Tongue (tissue), 2 donors: ENCODE data around the gene BCAP31. TPM values are rescaled to one million over a fixed set of nuclear protein-coding genes. Genes with fewer than 3 reads are reported as not detected.
A peak's percentile ranks its signal among the peaks of the same experiment; 100 is the strongest.

Source experiments
- DNase-seq: peaks from one replicate; pipeline ENCODE4 v3.0.0-alpha.2; 2015
- total RNA-seq: library from RNA; depleted of rRNA; stranded (reverse); fragments of >200 nt; gene quantifications from one replicate; pipeline ENCODE4 v1.2.3, GENCODE V29; 2014

The BCAP31 gene
- total RNA-seq: 84.2 TPM

DNA sequence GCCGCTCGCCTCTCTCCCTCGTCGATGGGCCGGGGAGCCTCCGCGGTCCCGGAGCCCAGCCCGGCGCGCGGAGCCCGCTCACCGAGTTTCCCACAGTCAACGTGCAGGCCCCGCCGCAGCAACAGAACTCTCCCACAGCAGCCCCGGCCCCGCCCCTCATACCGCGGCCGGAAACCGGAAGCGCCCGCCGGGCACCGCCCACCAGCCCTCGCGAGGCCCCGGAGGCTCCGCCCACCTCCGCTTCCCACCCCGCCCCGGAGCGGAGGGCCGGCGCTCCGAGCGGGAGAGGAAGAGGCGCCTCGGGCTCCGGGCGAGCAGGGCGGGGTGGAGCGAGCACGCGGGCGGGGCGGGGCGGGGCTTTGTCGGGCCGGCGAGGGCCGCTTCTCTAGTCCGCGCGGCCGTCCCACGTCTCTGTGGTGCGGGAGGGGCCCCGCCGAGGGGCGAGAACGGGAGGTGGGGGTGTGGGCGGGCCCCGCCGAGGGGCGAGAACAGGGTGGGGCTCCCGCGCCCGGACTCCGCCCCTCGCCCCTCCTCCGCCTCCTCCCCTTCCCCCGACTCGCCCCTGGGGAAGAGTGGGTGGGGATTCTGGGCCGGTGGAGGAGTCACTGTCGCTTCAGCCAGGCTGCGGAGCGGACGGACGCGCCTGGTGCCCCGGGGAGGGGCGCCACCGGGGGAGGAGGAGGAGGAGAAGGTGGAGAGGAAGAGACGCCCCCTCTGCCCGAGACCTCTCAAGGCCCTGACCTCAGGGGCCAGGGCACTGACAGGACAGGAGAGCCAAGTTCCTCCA lies at the start of gene BCAP31, which contains the start of gene ABCD1:
TSS of gene BCAP31 (minus strand) at position 136 of the 787 bp plus-strand sequence. CDS start 1,143 bp downstream, outside the sequence.
TSS of gene ABCD1 (plus strand) at position 605 of the 787 bp plus-strand sequence. CDS start 411 bp downstream, outside the sequence.
- peak; percentile 94 for DNase-seq

DNA sequence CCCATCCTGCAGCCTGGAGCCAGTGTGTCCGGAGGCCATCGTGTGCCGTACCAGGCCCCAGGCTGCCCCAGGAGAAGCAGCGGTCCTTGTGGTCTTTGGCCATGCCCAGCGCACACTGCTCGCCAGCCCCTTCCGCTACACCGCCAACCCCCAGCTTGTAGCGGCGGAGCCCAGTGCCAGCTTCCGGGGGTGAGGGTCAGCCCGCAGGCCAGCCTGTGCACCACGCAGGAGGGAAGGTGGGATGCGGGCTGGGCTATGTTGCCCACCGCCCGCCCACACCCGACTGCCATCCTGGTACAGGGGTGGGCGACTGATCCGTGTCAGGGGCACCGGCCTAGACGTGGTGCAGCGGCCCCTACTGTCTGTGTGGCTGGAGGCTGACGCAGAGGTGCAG lies 49.0 kb upstream of the BCAP31 start:
- no peak for DNase-seq

- no peak for DNase-seq
Measured at GRCh38 chrX:153772316-153773217, 48.4 kb upstream of the BCAP31 start.

DNA sequence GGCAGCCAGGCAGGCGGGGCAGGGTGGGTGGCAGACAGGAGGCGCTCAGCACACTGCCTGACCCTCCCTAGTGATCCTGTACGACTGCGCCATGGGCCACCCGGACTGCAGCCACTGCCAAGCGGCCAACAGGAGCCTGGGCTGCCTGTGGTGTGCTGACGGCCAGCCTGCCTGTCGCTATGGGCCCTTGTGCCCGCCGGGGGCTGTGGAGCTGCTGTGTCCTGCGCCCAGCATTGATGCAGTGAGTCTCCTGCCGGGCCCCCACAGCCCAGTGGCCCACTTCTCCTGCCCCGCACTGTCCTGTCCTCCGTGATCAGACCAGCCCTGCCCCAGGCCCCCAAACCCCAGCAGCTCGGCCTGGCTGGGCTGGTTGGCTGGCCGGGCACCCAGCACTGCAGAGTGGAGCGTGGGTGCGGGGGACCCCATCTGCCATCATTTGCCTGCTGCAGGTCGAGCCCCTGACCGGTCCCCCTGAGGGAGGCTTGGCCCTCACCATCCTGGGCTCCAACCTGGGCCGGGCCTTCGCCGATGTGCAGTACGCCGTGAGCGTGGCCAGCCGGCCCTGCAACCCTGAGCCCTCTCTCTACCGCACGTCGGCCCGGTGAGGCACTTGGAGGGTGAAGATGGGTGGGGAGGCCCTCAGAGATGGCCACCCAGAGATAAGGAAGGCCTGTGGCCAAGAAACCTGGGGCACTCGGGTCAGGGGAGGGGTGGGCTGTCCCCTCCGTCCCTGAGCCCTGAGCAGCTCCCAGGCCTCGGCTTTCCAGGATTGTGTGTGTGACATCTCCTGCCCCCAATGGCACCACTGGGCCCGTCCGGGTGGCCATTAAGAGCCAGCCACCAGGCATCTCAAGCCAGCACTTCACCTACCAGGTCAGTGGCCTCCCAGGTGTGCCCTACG lies 47.5 kb upstream of the BCAP31 start:
- DNase-seq: no peak

DNA sequence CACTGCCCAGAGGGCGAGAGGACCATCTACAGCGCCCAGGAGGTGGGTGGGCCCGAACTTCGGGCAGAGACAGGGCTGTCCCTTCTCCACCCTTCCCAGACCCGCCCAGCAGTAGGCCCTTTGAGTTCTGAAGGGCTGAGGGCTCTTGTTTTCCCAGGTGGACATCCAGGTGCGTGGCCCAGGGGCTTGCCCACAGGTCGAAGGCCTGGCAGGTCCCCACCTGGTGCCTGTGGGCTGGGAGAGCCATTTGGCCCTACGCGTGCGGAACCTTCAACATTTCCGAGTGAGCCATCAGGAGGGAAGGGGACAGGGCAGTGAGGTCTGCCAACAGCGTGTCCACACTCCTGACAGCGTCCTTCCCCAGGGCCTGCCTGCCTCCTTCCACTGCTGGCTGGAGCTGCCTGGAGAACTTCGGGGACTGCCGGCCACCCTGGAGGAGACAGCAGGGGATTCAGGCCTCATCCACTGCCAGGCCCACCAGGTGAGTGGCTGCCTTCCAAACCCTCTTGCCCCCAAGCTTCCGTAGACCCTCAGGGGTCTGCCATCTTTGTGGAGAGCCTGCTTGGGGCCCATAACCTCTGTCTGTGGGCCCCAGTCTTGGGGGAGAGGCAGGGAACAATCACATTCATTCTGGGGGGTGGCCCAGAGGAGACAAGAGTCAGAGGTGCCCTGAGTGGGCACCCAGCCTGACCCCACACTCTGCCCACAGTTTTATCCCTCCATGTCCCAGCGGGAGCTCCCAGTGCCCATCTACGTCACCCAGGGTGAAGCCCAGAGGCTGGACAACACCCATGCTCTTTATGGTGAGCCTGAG lies 46.6 kb upstream of the BCAP31 start:
- no peak for DNase-seq

DNA sequence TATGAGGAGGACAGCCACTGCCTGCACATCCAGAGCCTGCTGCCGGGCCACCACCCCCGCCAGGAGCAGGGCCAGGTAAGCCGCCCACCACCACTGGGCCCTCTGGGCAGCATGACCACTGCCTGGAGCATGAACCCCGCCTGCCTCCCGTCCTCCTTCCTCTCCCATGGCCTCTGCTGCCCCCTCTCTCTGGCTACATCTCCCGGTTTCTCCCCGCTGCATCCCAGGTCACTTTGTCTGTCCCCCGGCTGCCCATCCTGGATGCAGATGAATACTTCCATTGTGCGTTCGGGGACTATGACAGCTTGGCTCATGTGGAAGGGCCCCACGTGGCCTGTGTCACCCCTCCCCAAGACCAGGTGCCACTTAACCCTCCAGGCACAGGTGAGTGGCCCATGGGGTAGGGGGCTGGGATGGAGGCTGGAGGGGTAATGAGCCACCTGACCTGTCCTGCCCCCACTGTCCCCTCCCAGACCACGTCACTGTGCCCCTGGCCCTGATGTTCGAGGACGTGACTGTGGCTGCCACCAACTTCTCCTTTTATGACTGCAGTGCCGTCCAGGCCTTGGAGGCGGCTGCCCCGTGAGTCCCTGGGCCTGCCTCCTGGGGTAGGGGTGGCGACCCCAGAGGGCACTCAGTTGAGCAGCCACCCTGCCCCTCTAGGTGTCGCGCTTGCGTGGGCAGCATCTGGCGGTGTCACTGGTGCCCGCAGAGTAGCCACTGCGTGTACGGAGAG lies 45.8 kb upstream of the BCAP31 start:
- no peak for DNase-seq

- DNase-seq: no peak
Measured at GRCh38 chrX:153769158-153769864, 45.1 kb upstream of the BCAP31 start.

DNA sequence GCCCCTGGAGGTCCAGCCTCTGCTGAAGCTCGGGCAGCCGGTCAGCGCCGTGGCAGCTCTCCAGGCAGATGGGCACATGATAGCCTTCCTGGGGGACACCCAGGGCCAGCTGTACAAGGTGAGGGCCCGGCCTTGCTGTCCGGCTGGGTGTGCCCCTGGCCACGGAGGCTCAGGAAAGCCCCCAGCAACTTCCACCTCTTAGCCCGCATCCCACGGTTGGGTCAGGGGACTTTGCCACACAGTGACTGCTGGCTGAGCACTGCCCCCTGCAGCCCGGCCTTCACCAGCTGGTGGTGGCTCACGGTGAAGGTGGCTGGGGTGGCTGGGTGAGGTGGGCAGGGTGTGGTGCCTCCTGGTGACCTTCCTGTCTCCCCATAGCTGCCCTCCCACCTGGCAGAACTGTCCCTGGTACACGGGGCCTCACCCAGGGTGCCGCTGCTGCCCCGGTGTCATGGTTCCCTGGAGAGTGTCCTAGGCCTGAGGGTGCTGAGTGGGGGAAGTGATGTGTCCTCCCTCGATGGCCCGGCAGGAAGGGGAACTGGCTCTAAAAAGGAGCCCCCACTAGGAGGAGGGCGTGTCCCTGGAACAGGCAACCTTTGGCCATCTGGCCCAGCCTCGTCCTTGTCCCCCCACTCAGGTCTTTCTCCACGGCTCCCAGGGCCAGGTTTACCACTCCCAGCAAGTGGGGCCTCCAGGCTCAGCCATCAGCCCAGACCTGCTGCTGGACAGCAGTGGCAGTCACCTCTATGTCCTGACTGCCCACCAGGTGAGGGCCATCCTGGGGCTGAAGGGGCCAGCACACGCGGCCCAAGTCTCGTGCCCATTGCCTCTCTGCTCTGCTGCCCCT lies 44.3 kb upstream of the BCAP31 start:
- no peak for DNase-seq

- no peak for DNase-seq
Measured at GRCh38 chrX:153767674-153768055, 43.5 kb upstream of the BCAP31 start.

GRCh38 chrX:153766871-153767673 lies 42.9 kb upstream of the BCAP31 start:
- no peak for DNase-seq

GRCh38 chrX:153766098-153766817 lies 42.1 kb upstream of the BCAP31 start:
- peak; percentile 30 for DNase-seq

GRCh38 chrX:153765138-153766079 lies 41.2 kb upstream of the BCAP31 start:
- peak; percentile 22 for DNase-seq

GRCh38 chrX:153764786-153765137 lies 40.6 kb upstream of the BCAP31 start:
- no peak for DNase-seq

- DNase-seq: peak; percentile 76
Measured at GRCh38 chrX:153763989-153764755, 40.0 kb upstream of the BCAP31 start, which contains the start of gene PLXNB3. TSS of gene PLXNB3 (plus strand) at chrX:153764249. CDS start at chrX:153765536, 1,287 bp downstream.

GRCh38 chrX:153763298-153763932 lies 39.2 kb upstream of the BCAP31 start:
- DNase-seq: no peak
